ENCODE measurements around the gene SPNS3.

The SPNS3 gene

DNA sequence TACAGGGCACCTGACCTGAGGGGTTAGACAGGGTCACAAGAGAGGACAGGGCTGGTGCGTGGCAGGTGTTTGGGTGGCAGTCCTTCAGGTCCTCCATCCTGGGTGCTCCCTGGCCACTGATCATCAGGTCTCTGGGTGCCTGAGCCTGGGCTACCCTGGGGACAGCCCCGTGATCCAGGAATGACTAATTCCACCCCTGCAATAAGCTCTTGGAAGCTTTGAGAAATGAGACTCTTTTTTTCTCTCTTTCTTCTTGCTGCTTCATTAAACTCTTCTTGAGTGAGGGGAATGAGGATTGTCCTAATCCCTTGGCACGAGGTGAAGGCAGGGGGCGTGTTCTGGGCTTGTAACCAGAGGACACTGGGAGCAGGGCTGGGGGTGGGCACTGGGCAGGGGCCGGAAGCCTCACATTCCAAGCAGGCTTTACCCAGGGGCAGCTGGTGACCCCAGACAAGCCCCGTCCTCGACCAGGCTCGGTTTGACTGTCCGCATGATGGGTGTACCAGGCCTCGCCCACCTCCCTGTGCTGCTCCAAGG lies 43.6 kb downstream of the SPNS3 start:
- no peaks in the 10 kb centered on the region for H3K9me3 ChIP-seq
- no peak overlapping the region for H3K4me3 ChIP-seq
- no peaks in the 10 kb centered on the region for H3K36me3 ChIP-seq
- H4K20me1 ChIP-seq = no peaks in the 10 kb centered on the region
- H3K27me3 ChIP-seq = no peaks in the 10 kb centered on the region
- peak overlapping the region; percentile 80 for H3K4me2 ChIP-seq
- peak overlapping the region; percentile 69; the same call in 1 of the 2 replicates for H3K27ac ChIP-seq
- no peak for TF ChIP-seq Cebpa-rat (IDR thresholded peaks at IDR 0.05)
- H3K4me1 ChIP-seq = peaks cover 47% of the 10 kb centered on the region
- H3K9ac ChIP-seq = no peak overlapping the region

DNA sequence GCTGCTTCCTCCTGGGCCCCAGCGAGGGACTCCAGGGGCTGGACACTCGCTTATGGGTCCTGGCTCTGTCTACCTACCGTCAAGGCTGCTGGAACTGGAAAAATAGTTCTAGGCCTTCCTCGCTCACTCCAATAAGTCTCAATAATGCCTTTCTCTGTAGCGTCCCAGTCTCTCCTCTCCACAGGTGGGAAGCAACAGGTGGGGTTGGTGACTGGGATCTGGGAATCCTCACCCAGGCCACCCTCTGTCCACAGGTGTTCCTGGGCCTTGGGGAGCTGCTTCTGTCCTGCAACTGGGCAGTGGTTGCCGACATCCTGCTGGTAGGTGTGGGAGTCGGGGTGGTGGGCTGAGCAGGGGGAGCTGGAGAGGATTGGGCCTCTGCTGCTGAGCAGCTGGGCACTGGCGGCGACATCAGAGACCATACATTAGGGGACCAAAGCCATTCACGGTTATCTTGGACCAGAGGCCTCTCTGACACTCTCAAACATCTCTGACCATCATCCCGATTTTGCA lies 44.6 kb downstream of the SPNS3 start:
- Histone ChIP-seq H3K27ac (no peak overlapping the region), H3K4me3 (no peak overlapping the region), H4K20me1 (no peaks in the 10 kb centered on the region), H3K9ac (no peak overlapping the region), H3K4me2 (no peak overlapping the region), H3K9me3 (no peaks in the 10 kb centered on the region), H3K36me3 (no peaks in the 10 kb centered on the region), H3K27me3 (no peaks in the 10 kb centered on the region), H3K4me1 (peaks cover 58% of the 10 kb centered on the region)
- TF ChIP-seq Cebpa-rat (IDR thresholded peaks at IDR 0.05) = no peak

DNA sequence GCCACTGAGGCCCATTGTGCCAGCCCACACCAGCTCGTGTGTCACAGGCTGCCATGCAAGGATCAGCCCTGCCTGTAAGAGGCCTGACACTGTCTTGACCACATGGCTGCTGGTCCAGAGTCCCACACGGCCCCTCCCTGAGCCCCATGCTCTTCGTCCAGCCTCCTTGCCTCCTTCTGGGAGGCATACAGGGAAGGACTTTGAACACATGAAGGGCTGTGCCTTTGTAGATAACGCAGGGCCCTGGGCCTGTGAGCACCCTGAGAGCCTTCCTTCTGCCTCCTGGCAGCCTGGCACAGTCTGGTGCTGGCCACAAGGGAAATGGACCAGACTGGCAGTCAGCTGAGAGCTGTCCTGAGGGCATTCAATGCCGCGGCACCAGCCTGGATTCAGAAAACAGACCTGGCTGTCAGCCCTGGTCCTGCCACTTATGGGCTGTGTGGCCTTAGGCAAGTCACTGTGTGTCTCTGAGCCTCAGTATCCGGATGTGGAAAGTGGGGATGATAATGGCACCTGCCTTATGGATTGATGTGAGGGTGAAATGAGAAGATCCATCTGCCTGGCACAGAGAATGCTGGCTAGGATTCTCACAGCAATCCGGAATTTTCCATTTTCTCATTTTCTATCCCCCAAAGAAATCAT lies 45.7 kb downstream of the SPNS3 start:
- H4K20me1 ChIP-seq = no peaks in the 10 kb centered on the region
- no peak overlapping the region for H3K4me2 ChIP-seq
- H3K27ac ChIP-seq = 0 out of 2 replicates have a peak overlapping the region, but pooled peaks have one; percentile 22

DNA sequence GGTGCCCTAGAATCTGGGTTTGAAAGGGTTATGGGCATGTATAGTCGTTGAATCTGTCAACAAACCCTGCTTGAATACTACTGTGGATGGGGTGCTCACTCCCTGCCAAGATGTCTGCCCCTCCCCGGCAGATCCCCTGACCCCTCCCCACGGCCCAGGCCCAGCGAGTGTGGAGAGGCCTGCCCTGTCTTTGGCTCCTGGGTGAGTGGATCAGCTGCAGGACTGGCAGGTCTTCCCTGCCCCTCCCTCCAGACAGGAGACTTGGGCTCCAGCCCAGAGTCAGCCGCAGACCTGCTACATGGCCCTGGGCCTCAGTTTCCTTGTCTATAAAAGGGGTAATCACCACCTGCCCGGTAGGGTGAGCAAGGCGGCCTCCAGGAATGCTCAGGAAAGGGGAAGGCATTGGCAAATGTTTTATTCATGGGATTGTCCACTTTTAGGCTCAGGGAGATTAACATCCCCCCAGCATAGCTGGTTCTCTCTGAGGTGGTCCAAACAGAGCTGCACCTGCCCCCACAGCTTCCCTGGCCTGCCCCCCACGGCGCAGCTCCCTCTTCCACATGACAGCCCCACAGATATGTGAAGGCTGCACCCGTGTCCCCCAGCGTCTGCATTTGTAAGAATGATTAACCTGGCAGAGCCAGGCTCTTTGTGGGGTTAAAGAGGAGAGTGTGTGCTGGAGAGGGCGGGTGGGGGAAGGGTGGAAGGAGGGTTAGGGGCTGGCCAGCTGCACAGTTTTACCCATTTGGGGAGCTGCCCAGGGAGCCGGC lies 46.4 kb downstream of the SPNS3 start:
- no peak for TF ChIP-seq Cebpa-rat (IDR thresholded peaks at IDR 0.05)
- H3K4me3 ChIP-seq = 0 out of 2 replicates have a peak overlapping the region, but pooled peaks have one; percentile 42
- H4K20me1 ChIP-seq = no peaks in the 10 kb centered on the region
- H3K4me1 ChIP-seq = peaks cover 68% of the 10 kb centered on the region
- no peaks in the 10 kb centered on the region for H3K27me3 ChIP-seq
- H3K9me3 ChIP-seq = no peaks in the 10 kb centered on the region
- H3K36me3 ChIP-seq = no peaks in the 10 kb centered on the region
- peak overlapping the region; percentile 96 for H3K4me2 ChIP-seq
- peak overlapping the region; percentile 75 for H3K27ac ChIP-seq
- H3K9ac ChIP-seq = peak overlapping the region; percentile 65; the same call in 1 of the 2 replicates

More for the DNA sequence above, 45.7 kb downstream of the SPNS3 start:
- no peaks in the 10 kb centered on the region for H3K27me3 ChIP-seq
- H3K4me3 ChIP-seq = no peak overlapping the region
- no peak overlapping the region for H3K9ac ChIP-seq
- TF ChIP-seq Cebpa-rat (IDR thresholded peaks at IDR 0.05) = no peak
- peaks cover 61% of the 10 kb centered on the region for H3K4me1 ChIP-seq
- H3K36me3 ChIP-seq = no peaks in the 10 kb centered on the region
- H3K9me3 ChIP-seq = no peaks in the 10 kb centered on the region

DNA sequence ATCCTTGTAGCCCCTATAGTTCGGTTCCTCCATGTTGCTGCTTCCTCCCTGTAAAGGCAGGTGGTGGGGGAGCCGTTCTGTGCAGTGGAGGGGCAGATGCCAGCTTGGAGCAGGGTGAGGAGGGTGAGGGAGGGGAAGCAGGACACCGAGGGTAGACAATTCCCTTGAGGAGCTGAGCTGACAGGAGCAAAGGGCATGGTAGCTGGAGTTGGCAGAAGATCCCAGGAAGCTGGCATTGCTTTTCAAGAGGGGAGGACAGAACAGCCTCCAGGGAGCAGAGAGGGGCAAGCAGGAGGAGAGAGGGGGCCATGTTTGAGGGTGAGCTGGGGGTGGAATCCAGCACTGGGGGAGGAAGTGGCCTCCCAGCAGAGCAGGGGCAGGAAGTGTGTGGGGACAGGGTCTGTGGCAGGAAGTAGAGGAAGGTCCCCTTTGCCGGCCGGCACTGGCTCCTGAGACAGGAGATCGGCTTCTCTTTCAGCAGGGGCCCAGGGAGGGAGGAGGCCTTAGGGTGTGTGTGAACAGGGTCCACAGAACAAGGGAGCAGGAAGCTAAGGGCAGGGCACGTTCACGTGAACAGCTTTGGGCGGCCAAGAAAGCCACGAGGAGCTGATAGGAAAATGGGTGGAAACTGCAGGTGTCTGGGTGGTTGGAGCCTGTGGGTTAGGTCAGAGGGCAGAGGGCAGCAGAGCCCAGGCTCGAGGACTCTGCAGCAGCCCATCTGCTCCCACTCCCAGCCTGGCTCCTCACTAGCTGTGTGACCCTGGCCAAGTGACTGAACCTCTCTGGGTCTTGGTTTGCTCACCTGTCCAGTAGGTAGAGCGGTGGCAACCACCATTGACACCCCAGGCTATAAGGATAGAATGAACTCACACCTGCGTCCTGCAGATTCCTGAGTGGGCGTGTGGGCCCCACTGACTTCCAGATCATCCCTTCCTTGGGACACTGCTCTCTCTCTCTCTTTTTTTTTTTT lies 47.5 kb downstream of the SPNS3 start:
- H3K36me3 ChIP-seq = no peaks in the 10 kb centered on the region
- H3K9ac ChIP-seq = peak overlapping the region; percentile 65; the same call in 1 of the 2 replicates
- peak overlapping the region; percentile 42; the same call in 1 of the 2 replicates for H3K4me3 ChIP-seq
- TF ChIP-seq Cebpa-rat (IDR thresholded peaks at IDR 0.05) = no peak
- peaks cover 69% of the 10 kb centered on the region for H3K4me1 ChIP-seq
- H3K9me3 ChIP-seq = no peaks in the 10 kb centered on the region
- no peaks in the 10 kb centered on the region for H4K20me1 ChIP-seq
- H3K27ac ChIP-seq = peak overlapping the region; percentile 75
- H3K27me3 ChIP-seq = no peaks in the 10 kb centered on the region
- H3K4me2 ChIP-seq = peak overlapping the region; percentile 96

DNA sequence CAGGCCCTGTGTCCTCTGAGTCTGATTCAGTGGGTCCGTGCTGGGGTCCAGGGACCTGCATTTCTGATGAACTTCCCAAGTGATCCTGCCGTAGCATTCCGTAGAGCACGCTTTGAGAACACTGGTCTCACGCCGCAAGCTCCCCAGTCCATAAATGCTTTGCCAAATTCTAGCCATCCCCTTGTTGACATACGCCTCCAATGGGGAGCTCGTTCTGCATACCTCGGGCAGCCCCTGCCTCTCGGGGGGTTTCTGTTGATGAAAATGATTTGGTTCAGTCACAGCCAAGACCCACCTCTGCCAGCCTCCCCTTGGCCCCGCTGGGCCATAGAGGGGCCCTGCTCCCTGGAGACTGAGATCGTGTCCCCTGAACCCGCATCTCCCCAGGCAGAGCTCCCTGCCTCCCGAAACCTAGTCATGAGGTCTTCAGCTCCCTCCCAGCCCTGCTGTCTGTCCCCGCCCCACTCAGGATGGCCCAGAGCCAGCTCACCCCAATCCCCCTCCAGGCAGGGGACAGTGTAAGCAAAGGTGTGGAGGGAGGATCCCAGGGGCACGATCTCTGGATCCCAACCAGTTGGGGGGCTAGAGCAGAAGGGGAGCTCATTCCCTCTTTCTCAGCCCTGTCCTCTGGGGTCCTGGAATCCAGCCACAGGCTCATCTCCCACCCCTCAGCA lies 48.7 kb downstream of the SPNS3 start:
- Histone ChIP-seq H3K4me1 (peaks cover 70% of the 10 kb centered on the region), H3K9me3 (no peaks in the 10 kb centered on the region), H3K27ac (no peak overlapping the region), H3K9ac (no peak overlapping the region), H3K27me3 (no peaks in the 10 kb centered on the region), H3K4me2 (peak overlapping the region; percentile 96), H3K4me3 (no peak overlapping the region), H4K20me1 (no peaks in the 10 kb centered on the region), H3K36me3 (no peaks in the 10 kb centered on the region)
- TF ChIP-seq Cebpa-rat (IDR thresholded peaks at IDR 0.05) = no peak

DNA sequence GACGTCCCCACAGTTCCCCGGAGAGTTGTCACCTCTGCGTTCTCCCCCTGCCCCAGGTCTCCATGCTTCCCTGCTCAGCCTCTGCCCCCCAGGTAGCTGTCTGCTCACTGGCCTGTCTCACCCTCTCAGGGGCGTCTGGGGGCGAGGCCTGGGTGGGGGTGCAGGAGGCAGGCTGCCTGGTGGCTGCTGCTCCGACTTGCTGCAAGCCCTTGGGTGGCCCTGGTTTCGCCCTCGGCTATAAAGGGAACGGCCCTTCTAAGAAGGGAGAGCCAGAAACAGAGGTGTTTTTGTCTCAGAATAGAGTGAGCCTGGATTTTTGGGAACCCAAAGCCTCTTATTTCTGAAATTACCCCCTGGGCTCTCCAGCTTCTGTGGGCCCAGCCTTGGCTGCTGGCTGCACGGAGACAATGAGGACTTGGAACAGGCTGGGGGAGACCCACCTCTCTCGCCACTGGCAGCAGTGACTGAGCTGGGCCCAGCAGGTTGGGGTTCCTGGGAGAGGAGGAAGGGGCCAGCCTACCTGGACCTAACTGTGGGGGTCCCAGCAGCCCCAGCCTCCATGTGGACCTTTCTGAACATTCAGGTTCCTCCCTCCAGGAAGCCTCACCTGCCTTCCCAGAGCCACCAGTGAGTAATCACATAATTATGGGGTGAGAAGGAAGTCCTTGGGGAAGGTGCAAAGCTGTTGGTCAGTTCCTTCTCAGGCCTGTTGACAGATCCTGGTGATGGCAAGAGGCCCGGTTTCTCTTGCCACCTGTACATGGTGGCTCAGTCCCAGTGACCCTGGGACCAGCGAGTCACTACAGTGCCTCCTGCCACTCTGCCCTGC lies 49.5 kb downstream of the SPNS3 start:
- no peak for TF ChIP-seq Cebpa-rat (IDR thresholded peaks at IDR 0.05)
- no peak overlapping the region for H3K9ac ChIP-seq
- H3K4me2 ChIP-seq = peak overlapping the region; percentile 96
- no peaks in the 10 kb centered on the region for H4K20me1 ChIP-seq
- H3K27me3 ChIP-seq = no peaks in the 10 kb centered on the region
- H3K36me3 ChIP-seq = no peaks in the 10 kb centered on the region
- H3K27ac ChIP-seq = no peak overlapping the region
- no peak overlapping the region for H3K4me3 ChIP-seq
- no peaks in the 10 kb centered on the region for H3K9me3 ChIP-seq
- peaks cover 78% of the 10 kb centered on the region for H3K4me1 ChIP-seq
